Prostate gland (tissue), 2 donors: Measurements from ENCODE around the gene NUMBL.

Experiments used
- POLR2A ChIP-seq: fragments of 450-650 bp; IDR thresholded peaks from one replicate; pipeline ENCODE4 v1.6.1; 2016; ENCODE audit warnings: antibody characterized with exemption, mild to moderate bottlenecking
- POLR2AphosphoS5 ChIP-seq: sonication (generic); formaldehyde crosslinking; IDR thresholded peaks from one replicate; pipeline ENCODE4 v1.6.1; 2017; ENCODE audit warnings: antibody characterized with exemption
- TF ChIP-seq, protein P1 (sequence below), 4 experiments: fragments of 200-600 bp in 2 of 4; fragments of 450-650 bp in 2 of 4; sonication (generic) in 2 of 4; IDR thresholded peaks; 1 replicate in 3 of 4; 2 replicates in 1 of 4; pipeline ENCODE4 v1.5.1; 2016 to 2019; ENCODE audit warnings: antibody characterized with exemption in 4 of 4, mild to moderate bottlenecking in 2 of 4, moderate library complexity in 2 of 4

DNA sequence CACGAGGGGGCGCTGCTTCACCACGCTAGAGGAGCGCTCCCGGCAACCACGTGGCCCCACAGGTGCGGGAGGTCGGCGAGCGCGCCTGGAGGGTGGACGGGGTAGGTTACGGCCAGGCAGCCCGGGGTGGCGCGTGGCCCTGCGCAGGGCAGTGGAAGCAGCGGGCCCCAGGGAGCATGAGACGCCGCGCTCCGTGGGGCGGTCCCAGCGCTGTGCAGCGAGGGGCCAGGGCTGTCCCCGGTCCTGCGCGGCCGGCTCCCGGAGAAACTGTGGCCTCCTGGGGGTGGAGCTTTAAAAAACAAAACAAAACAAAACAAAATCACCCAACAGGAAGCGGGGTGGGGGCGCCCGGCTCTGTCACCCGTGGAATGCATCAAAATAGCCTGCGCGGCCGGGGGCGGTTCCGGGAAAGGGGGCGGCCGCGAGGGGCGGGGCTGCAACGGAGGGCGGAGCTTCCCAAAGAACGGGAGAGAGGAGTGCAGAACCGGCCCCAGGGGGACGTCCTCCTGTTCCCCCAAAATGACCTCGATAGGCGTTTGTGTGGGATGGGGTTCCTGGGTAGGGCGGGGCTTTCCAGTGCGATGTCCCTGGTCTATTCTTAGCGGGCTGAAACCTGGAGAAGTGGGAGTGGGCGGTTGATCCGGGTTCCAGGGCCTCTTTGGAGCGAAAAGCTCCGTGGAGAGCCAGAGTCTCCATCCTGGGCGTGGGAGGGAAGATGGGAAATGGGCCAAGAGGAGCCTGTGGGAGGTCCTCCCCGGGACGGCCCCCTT lies 27.3 kb downstream of the NUMBL start:
- TF ChIP-seq, protein P1, sequence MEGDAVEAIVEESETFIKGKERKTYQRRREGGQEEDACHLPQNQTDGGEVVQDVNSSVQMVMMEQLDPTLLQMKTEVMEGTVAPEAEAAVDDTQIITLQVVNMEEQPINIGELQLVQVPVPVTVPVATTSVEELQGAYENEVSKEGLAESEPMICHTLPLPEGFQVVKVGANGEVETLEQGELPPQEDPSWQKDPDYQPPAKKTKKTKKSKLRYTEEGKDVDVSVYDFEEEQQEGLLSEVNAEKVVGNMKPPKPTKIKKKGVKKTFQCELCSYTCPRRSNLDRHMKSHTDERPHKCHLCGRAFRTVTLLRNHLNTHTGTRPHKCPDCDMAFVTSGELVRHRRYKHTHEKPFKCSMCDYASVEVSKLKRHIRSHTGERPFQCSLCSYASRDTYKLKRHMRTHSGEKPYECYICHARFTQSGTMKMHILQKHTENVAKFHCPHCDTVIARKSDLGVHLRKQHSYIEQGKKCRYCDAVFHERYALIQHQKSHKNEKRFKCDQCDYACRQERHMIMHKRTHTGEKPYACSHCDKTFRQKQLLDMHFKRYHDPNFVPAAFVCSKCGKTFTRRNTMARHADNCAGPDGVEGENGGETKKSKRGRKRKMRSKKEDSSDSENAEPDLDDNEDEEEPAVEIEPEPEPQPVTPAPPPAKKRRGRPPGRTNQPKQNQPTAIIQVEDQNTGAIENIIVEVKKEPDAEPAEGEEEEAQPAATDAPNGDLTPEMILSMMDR (IDR thresholded peaks at IDR 0.05) = peak in 3 of 4 experiments; percentile 99
- TF ChIP-seq POLR2A = peak; percentile 43
- peak; percentile 78 for TF ChIP-seq POLR2AphosphoS5
